Measurements from ENCODE around the gene RMND5B.
"Not testable (repeated sequence)": the region's sequence is repeated elsewhere in the genome, so short reads cannot be mapped to it uniquely, and the experiment has no call there.

The RMND5B gene, protein sequence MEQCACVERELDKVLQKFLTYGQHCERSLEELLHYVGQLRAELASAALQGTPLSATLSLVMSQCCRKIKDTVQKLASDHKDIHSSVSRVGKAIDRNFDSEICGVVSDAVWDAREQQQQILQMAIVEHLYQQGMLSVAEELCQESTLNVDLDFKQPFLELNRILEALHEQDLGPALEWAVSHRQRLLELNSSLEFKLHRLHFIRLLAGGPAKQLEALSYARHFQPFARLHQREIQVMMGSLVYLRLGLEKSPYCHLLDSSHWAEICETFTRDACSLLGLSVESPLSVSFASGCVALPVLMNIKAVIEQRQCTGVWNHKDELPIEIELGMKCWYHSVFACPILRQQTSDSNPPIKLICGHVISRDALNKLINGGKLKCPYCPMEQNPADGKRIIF

DNA sequence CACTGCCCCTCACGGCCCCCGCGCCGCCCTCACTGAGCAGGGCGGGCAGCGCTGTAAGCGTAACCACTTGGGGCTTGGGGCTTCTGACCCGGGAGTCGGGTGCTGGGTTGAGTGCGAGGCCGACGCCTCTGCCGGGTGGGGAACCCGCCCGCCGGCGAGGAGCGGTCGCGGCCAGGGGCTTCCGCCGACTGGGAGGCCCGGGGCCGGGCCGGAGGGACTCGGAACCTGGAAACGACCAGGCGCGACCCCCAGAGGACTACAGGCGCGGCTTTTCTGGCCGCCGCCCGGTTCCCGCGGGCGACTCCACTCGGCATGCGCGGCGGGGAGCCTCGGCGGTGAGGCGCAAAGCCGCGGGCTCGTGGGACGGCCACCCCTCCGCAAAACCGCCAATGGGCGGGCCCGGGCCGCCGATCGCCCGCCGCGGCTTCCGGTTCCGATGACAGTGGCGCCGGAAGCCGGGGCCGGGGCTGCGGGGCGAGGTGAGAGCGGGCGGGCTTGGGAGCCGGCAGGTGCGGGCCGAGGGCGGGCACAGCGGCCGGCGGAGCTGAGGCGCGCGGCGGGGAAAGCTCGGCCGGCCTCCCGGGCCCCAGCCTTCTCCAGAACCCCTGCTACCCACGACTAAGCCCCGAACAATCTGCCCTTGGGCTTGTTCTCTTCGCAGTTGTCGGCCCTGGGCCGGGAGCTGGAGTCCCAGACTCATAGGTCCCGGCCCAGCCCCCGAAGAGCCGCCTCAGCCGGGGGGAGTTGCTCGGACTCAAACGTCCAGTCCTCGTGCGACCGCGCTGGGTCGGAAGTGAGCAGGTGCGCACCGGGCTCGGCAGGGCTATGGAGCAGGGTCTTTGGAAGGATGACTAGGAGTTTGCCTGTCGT lies at the start of gene RMND5B:
RMND5B (plus strand) TSS at position 439 of the 870 bp plus-strand sequence. CDS start 7,106 bp downstream, outside the sequence.
- peak within 1 kb of the TSS; percentile 93 for H3K27ac ChIP-seq
- peak; percentile 86 for TF ChIP-seq ZFX (IDR thresholded peaks at IDR 0.05)
- TF ChIP-seq, protein P1, sequence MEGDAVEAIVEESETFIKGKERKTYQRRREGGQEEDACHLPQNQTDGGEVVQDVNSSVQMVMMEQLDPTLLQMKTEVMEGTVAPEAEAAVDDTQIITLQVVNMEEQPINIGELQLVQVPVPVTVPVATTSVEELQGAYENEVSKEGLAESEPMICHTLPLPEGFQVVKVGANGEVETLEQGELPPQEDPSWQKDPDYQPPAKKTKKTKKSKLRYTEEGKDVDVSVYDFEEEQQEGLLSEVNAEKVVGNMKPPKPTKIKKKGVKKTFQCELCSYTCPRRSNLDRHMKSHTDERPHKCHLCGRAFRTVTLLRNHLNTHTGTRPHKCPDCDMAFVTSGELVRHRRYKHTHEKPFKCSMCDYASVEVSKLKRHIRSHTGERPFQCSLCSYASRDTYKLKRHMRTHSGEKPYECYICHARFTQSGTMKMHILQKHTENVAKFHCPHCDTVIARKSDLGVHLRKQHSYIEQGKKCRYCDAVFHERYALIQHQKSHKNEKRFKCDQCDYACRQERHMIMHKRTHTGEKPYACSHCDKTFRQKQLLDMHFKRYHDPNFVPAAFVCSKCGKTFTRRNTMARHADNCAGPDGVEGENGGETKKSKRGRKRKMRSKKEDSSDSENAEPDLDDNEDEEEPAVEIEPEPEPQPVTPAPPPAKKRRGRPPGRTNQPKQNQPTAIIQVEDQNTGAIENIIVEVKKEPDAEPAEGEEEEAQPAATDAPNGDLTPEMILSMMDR (conservative IDR thresholded peaks at IDR 0.05): no peak

DNA sequence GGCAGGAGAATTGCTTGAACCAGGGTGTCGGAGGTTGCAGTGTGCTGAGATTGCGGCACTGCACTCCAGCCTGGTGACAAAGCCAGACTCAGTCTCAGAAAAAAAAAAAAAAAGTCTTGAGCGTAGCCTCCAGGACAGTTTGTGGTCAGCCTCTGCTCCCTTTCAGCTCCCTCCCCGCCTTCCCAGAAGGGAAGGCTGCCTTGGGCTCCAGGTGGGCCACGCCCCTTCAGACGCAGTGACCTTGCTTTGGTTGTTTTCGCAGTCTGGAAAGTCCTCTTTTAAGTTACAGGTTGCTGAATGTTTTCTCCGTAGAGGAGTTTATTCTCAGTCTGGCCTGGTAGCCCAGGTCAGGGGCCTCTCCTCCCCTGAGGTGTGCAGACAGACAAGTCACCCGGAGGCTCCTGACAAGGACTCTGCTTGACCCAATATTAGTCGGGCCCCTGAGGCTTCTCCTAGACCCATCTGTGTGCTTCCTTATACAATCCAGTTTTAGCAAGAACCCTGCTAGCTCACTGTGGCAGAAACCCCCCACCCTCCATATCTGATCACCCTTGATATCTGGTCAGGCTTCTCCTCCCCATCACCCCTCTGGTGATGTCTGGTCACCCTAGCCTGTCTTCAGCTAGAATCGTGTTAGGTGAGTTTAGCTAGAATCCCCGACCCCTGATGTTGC lies 49.1 kb upstream of the RMND5B start:
- peak overlapping the region; percentile 22 for H3K27ac ChIP-seq
- TF ChIP-seq, protein P1 (conservative IDR thresholded peaks at IDR 0.05): no peak
- TF ChIP-seq ZFX (IDR thresholded peaks at IDR 0.05): no peak

DNA sequence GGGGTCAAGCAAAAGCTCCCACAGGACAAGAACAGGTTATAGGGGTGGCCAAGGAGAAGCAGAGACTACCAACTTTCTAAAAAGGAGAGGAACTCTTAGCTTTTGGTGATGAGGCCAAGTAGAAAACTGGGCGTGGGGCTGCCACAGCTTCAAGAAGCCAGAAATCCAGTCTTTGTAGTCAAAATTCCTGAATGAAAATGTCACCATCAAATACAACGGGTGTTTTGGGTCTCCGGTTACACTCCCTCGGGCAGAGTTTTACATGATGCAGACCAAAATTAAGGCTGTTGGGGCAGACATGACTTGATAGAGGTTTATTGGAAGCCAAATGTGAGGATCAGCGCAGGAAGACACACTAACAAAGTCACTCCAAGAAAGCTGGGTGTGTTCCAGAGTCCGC lies 46.9 kb upstream of the RMND5B start:
- no peak for TF ChIP-seq ZFX (IDR thresholded peaks at IDR 0.05)
- TF ChIP-seq, protein P1 (conservative IDR thresholded peaks at IDR 0.05): no peak
- H3K27ac ChIP-seq: no peak overlapping the region

DNA sequence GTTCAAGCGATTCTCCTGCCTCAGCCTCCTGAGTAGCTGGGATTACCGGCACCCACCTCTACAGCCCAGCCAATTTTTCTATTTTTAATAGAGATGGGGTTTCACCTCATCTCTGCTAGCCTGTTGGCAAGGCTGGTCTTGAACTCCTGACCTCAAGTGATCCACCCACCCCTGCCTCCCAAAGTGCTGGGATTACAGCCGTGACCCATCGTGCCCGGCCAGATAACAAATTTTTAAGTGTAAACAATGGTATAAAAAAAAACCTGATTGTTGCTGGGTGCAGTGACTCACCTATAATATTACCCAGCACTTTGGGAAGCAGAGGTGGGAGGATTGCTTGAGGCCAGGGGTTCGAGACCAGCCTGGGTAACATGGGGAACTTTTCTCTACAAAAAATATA lies 45.5 kb upstream of the RMND5B start:
- TF ChIP-seq, protein P1 (conservative IDR thresholded peaks at IDR 0.05): no peak
- TF ChIP-seq ZFX (IDR thresholded peaks at IDR 0.05): no peak
- H3K27ac ChIP-seq: no peak overlapping the region

DNA sequence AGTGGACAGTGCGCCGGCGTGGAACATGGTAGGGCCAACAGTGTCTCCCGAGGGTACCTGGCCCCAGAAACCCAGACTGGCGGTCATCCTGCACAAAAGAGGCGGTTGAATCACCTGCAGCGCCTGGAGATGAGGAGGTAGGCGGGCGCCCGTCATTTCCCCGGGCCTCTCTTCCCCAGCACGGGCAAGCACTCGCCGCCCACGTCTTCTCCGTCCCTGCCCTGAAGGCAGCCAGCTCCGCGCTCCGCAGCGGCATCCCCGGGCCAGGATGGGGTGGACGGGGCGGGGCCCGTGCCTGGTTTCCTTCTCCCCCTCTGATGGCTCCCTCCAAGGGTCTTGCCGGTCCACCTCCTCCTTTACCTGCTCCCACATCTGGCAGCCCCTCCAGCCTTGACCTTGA lies 44.5 kb upstream of the RMND5B start:
- H3K27ac ChIP-seq: no peak overlapping the region
- no peak for TF ChIP-seq ZFX (IDR thresholded peaks at IDR 0.05)
- TF ChIP-seq, protein P1 (conservative IDR thresholded peaks at IDR 0.05): no peak

DNA sequence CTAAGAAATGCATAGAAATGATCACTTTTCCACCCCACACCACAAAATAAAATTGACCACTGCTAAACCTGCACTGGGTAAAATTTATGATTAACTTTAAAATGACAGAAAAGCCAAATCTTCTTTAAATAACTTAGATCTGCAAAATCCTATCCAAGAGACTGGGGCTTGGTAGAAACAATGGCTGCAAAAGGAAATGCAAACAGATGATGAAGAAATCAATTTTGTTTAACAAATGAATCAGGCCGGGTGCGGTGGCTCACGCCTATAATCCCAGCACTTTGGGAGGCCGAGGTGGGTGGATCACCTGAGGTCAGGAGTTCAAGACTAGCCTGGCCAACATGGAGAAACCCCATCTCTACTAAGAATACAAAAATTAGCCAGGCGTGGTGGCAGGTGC lies 43.6 kb upstream of the RMND5B start:
- not testable (repeated sequence) for H3K27ac ChIP-seq

DNA sequence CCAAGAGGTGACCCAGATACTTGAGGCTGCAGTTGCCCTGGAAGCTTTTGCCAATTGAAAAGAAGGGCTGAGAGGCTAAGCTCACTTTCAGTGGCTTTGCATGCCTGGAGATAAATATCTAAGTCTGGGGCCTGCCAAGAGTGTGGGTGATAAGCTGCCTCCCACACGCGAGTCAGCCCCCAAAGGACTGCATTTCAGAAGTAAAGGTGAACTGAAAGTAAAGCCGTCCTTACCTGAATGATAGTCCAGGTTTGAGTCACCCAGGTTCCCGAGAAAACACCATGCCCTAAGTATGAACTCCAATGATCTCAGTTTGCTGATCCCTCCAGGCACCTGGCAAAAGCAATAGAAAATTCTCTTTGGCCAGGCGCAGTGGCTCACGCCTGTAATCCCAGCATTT lies 40.0 kb upstream of the RMND5B start:
- no peak for TF ChIP-seq ZFX (IDR thresholded peaks at IDR 0.05)
- TF ChIP-seq, protein P1 (conservative IDR thresholded peaks at IDR 0.05): no peak
- H3K27ac ChIP-seq: no peak overlapping the region
